Tibial nerve (tissue), 4 donors: ENCODE data around the gene PDIA5. TPM values are rescaled to one million over a fixed set of nuclear protein-coding genes. Genes with fewer than 3 reads are reported as not detected.

Experiments used
- DNase-seq, 2 donors: peaks; one replicate each; pipeline ENCODE4 v3.0.0-alpha.2; 2019; ENCODE audit warnings: low spot score in 2 of 2
- H3K27ac ChIP-seq, 4 donors: fragments of 200-600 bp; sonication (generic) in 3 of 4; one replicate each; pipeline ENCODE4 v1.5.1; 2017 to 2019; ENCODE audit warnings: mild to moderate bottlenecking in 1 of 4
- H3K27me3 ChIP-seq, 2 donors: fragments of 200-600 bp; sonication (generic) in 1 of 2; one replicate each; pipeline versions ENCODE4 v1.5.1 to v1.6.0; 2017 to 2019
- H3K36me3 ChIP-seq, 3 donors: fragments of 200-600 bp; sonication (generic); one replicate each; pipeline ENCODE4 v1.5.1; 2018 to 2019
- H3K4me1 ChIP-seq, 4 donors: fragments of 200-600 bp; sonication (generic) in 3 of 4; one replicate each; pipeline ENCODE4 v1.5.1; 2017 to 2019
- H3K4me3 ChIP-seq, 4 donors: fragments of 200-600 bp; sonication (generic) in 3 of 4; one replicate each; pipeline ENCODE4 v1.5.1; 2017 to 2019; ENCODE audit warnings: mild to moderate bottlenecking in 1 of 4, moderate library complexity in 1 of 4
- H3K9me3 ChIP-seq, 4 donors: fragments of 200-600 bp; sonication (generic) in 3 of 4; one replicate each; pipeline ENCODE4 v1.5.1; 2017 to 2019
- CTCF ChIP-seq, 5 experiments: fragments of 200-600 bp in 3 of 5; fragments of 450-650 bp in 2 of 5; sonication (generic) in 3 of 5; IDR thresholded peaks; one replicate each; pipeline ENCODE4 v1.5.1; 2016 to 2019; ENCODE audit warnings: antibody characterized with exemption in 5 of 5, mild to moderate bottlenecking in 3 of 5, moderate library complexity in 2 of 5
- EP300 ChIP-seq, 2 donors: sonication (generic); formaldehyde crosslinking; IDR thresholded peaks; one replicate each; pipeline ENCODE4 v1.6.1; 2017; ENCODE audit warnings: antibody characterized with exemption in 2 of 2, mild to moderate bottlenecking in 1 of 2
- POLR2A ChIP-seq, 2 donors: fragments of 450-650 bp; IDR thresholded peaks; one replicate each; pipeline ENCODE4 v1.6.1; 2017; ENCODE audit warnings: antibody characterized with exemption in 2 of 2, mild to moderate bottlenecking in 2 of 2, moderate library complexity in 2 of 2
- WGBS, 2 donors: methylation state at CpG; one replicate each; pipeline ENCODE4 v1.1.5; 2018; 5-methylcytosine and 5-hydroxymethylcytosine counted together
- total RNA-seq, 4 donors: library from RNA; depleted of rRNA; stranded (reverse); fragments of >200 nt; gene quantifications; one replicate each; pipeline ENCODE4 v1.1.0, GENCODE V29; 2016

The PDIA5 gene
- total RNA-seq, 4 donors from 2014 or later = 18.3 to 41.0 (median 20.3) TPM

- H3K4me3 ChIP-seq = no peak overlapping the region
- H3K27me3 ChIP-seq = peaks cover 0 to 2% of the 10 kb centered on the region in 2 donors
- no peaks in the 10 kb centered on the region for H3K36me3 ChIP-seq
- no peak overlapping the region for H3K27ac ChIP-seq
- no peaks in the 10 kb centered on the region for H3K9me3 ChIP-seq
- TF ChIP-seq EP300 (IDR thresholded peaks at IDR 0.05) = no peak
- TF ChIP-seq CTCF (IDR thresholded peaks at IDR 0.05) = no peak
- no peak for TF ChIP-seq POLR2A (IDR thresholded peaks at IDR 0.05)
- 86 to 94% methylated on average over 3 of the region's 3 CpGs for WGBS, 2 donors
- DNase-seq = no peak
- H3K4me1 ChIP-seq = no peaks in the 10 kb centered on the region
Observed at GRCh38 chr3:123047062-123047319, 19.8 kb upstream of the PDIA5 start.

- TF ChIP-seq CTCF (IDR thresholded peaks at IDR 0.05) (no peak), EP300 (IDR thresholded peaks at IDR 0.05) (no peak), POLR2A (IDR thresholded peaks at IDR 0.05) (no peak)
- no peaks in the 10 kb centered on the region for H3K36me3 ChIP-seq
- DNase-seq = no peak
- no peaks in the 10 kb centered on the region for H3K9me3 ChIP-seq
- peaks cover 0 to 2% of the 10 kb centered on the region in 2 donors for H3K27me3 ChIP-seq
- H3K27ac ChIP-seq = no peak overlapping the region
- WGBS, 2 donors = 77 to 80% methylated on average over 13 of the region's 13 CpGs
- no peak overlapping the region for H3K4me3 ChIP-seq
- no peaks in the 10 kb centered on the region for H3K4me1 ChIP-seq
Observed at GRCh38 chr3:123048480-123049237, 18.2 kb upstream of the PDIA5 start.

GRCh38 chr3:123050666-123051065 is 16.2 kb upstream of the PDIA5 start:
- TF ChIP-seq EP300 (IDR thresholded peaks at IDR 0.05) (no peak), POLR2A (IDR thresholded peaks at IDR 0.05) (no peak), CTCF (IDR thresholded peaks at IDR 0.05) (no peak)
- H3K4me1 ChIP-seq = peaks cover 0 to 2% (median 0%) of the 10 kb centered on the region in 4 donors
- no peak overlapping the region for H3K27ac ChIP-seq
- H3K36me3 ChIP-seq = no peaks in the 10 kb centered on the region
- no peak for DNase-seq
- H3K9me3 ChIP-seq = no peaks in the 10 kb centered on the region
- 64 to 65% methylated on average over 2 of the region's 2 CpGs for WGBS, 2 donors
- H3K27me3 ChIP-seq = peaks cover 0 to 2% of the 10 kb centered on the region in 2 donors
- H3K4me3 ChIP-seq = no peak overlapping the region

GRCh38 chr3:123053107-123053506 is 13.7 kb upstream of the PDIA5 start:
- no peak overlapping the region for H3K27ac ChIP-seq
- WGBS, 2 donors = 80 to 95% methylated on average over 2 of the region's 2 CpGs
- TF ChIP-seq CTCF (IDR thresholded peaks at IDR 0.05) (no peak), EP300 (IDR thresholded peaks at IDR 0.05) (no peak), POLR2A (IDR thresholded peaks at IDR 0.05) (no peak)

DNA sequence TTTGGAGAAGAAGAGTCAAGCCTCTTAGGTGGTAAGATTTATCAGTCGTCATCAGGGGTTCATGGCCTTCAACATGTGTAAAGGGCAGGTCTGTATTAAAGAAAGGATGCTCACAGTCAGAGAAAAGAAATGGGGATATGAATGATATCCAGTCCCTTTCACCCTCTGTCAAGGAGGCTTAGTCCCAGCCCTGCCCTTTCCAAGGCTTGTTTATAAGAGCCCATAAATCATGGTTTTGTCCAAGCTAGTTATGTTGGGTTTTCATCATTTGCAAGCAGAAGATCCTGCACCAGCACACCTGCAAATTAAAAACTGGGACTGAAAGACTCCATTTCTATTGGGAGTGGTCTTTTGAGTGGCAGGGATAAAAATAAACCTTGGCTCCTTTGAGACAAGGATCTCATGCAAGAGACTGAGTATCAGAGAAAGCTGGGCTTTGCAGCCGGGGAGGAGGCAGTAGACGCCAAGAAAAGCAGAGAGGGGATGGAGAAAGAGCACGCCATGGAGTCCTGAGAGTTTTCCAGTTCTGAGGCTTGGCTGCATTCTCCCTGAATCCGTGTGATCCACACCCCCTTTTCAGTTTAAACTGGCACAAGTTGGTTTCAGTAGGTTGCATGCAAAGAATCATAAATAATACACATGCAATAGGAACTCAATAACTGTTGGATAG is 12.6 kb upstream of the PDIA5 start:
- H3K4me1 ChIP-seq = peaks cover 0 to 2% (median 0%) of the 10 kb centered on the region in 4 donors
- 42 to 48% methylated on average over 5 of the region's 5 CpGs for WGBS, 2 donors
- no peaks in the 10 kb centered on the region for H3K36me3 ChIP-seq
- H3K9me3 ChIP-seq = no peaks in the 10 kb centered on the region
- H3K27me3 ChIP-seq = no peaks in the 10 kb centered on the region
- DNase-seq = no peak
- no peak for TF ChIP-seq POLR2A (IDR thresholded peaks at IDR 0.05)
- no peak for TF ChIP-seq EP300 (IDR thresholded peaks at IDR 0.05)
- TF ChIP-seq CTCF (IDR thresholded peaks at IDR 0.05) = no peak
- no peak overlapping the region for H3K27ac ChIP-seq
- no peak overlapping the region for H3K4me3 ChIP-seq

More at GRCh38 chr3:123053107-123053506, 13.7 kb upstream of the PDIA5 start:
- no peaks in the 10 kb centered on the region for H3K9me3 ChIP-seq
- H3K27me3 ChIP-seq = no peaks in the 10 kb centered on the region
- H3K4me1 ChIP-seq = peaks cover 0 to 2% (median 0%) of the 10 kb centered on the region in 4 donors
- H3K4me3 ChIP-seq = no peak overlapping the region
- no peaks in the 10 kb centered on the region for H3K36me3 ChIP-seq
- no peak for DNase-seq
